Measurements from ENCODE around the gene NDUFA12.

Gene NDUFA12

GRCh38 chr12:94980577-94980976 lies 22.9 kb downstream of the NDUFA12 start:
- DNase-seq, result no peak

DNA sequence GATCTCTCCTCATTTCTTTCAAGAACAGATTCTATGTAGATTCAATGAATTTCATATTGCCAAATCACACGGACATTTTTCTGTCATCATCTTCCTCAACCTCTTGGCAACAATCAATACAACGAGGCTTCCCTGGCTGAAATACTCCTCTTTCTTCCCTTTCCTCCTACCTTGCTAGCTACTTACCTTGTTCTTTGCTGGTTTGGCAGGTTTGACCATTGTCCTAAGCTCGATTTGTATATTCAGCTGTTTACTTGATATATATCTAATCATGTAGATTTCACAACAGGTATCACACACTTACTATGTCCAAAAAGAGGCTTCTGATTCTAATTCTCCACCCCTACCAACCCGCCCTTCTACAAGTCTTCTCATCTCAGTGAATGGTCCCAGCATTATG lies 23.6 kb downstream of the NDUFA12 start:
- no peak for DNase-seq

- DNase-seq, result no peak
These were observed 25.6 kb downstream of the NDUFA12 start for GRCh38 chr12:94977766-94978468.

- DNase-seq, result no peak
These were observed 30.3 kb downstream of the NDUFA12 start for GRCh38 chr12:94973221-94973620.

DNA sequence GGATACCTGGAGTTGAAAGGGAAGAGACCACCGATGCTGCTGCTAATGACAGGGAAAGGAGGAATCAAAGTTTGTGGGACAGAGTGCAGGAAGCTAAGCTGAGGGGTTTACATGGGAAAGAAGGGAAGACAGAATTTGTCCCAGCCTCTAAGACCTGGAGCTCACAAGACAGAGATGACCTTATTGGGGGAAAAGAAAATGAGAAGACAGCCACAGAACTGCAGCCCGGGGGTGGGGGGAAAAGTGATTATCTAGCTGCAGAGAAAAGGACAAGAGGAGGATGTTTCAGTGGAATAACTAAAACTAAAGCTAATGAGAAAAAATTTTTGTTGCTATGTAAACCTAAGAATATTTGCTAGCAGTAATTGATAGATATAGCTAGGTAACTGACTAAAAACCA lies 30.7 kb downstream of the NDUFA12 start:
- DNase-seq, result no peak

- DNase-seq, result no peak
These were observed 31.6 kb downstream of the NDUFA12 start for GRCh38 chr12:94971923-94972322.

- DNase-seq, result no peak
These were observed 32.9 kb downstream of the NDUFA12 start for GRCh38 chr12:94970560-94970959.

GRCh38 chr12:94969424-94969823 lies 34.1 kb downstream of the NDUFA12 start:
- no peak for DNase-seq

GRCh38 chr12:94965982-94966630 lies 37.4 kb downstream of the NDUFA12 start:
- DNase-seq, result no peak

DNA sequence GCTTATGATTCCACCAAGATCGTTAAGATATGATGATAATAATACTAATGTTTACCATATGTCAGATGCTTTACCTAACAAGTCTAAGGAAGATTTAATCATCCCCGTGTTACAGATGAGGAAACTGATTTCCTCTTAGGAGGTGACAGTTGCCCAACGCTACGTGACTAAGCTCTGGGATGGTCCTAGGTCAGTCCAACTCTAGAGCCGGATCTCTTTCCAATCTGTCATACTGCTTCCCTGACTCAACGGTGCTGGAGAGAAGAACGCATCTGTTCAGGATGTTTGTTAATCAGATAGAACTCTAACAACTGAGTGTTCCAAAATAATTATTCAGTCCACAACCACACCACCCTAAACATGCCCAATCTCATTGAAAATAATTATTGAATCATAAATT lies 39.8 kb downstream of the NDUFA12 start:
- DNase-seq, result no peak

- DNase-seq, result no peak
These were observed 40.8 kb downstream of the NDUFA12 start for GRCh38 chr12:94962670-94963069.

- no peak for DNase-seq
These were observed 41.6 kb downstream of the NDUFA12 start for GRCh38 chr12:94961911-94962310.

- no peak for DNase-seq
These were observed 42.2 kb downstream of the NDUFA12 start for GRCh38 chr12:94961256-94961824.

- DNase-seq, result no peak
These were observed 46.5 kb downstream of the NDUFA12 start for GRCh38 chr12:94957006-94957405.

DNA sequence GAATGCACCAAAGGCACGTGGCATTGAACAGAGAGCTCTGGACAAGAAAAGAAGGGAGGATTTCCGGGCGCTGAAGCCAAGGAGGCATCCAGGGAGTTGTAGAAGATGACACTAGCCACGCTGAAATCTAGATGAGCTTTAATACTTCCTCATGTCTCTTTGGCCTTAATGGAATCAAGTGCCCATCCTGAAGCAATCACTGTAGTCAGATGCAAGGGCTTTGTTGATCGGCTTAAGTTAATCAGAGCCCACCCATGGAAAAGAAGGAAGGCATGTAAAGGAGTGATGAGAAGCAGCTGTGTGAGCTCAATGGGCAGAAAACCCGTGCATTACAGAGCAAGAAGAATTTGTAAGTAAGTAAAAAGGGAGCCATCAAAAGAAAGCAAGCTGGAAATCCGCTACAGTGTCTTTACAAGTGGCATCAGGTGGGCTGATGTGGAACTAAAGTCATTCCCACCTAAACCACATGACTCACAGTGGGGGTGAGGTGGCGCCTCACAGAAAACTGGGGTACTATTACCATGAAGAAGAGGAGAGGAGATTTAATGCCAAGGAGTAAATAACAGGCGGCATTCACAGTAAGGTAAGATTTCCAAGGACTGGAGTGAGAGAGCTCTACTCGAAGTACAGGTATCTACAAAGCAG lies 48.4 kb downstream of the NDUFA12 start:
- no peak for DNase-seq

- peak in 1 of 4 experiments; percentile 22 for DNase-seq
These were observed 49.3 kb downstream of the NDUFA12 start for GRCh38 chr12:94954029-94954685.

DNA sequence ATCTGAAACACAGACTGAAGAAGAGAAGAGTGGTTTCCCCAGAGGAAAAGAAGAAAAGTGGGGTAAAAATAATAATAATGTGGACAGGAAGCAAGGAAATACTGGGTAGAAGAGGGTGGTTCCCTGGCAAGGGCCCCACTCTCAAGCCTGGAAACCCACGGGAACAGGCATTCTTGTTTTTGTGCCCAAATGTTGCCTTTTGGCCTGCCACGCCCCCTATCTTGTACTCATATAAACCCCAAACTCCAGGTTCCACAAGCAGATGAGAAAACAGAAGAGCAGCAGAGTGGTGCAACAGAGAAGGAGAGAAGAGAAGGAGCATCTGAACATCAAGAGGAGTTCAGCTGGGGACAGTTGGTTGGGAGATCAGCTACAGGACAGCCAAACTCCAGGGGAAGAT lies 51.2 kb downstream of the NDUFA12 start:
- DNase-seq, result no peak

DNA sequence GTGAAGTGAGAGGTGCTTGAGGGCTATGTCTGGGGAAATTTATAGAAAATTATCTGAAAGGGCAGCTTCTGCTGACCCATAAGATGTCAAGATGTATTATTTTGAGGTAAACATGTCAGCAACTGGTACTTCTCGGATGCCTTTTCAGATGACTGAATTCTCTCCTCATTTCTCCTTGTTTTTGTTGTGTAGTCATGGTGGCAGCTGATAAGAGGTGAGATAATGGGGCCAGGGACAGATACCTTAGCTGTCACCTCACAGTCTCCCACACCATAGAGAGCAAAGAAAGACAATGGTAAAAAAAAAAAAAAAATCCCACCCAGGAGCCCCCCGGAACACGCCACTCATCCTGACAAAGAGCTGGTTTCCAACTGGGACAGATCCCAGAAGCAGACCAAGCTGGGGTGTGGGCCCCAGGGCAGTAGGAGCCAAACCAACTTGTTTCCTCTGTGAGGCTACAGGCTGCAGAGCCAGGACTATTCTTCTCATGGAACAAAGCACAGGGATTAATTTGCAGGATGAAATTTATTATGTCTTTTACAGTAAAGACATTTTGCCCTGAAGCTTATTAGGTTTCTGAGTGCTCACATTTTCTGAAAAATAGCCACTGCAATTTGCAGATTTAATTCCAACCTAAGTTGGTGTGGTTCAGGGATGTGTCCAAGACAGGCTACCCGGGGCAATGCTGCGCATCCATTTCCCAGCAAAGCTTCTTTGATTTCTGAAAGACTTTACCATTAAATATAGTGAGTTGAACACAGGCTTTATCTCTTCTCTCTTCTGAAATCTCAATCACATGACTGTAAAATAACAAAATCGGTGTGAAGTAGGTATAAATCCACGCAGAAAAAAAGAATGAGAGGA lies 52.2 kb downstream of the NDUFA12 start:
- no peak for DNase-seq

DNA sequence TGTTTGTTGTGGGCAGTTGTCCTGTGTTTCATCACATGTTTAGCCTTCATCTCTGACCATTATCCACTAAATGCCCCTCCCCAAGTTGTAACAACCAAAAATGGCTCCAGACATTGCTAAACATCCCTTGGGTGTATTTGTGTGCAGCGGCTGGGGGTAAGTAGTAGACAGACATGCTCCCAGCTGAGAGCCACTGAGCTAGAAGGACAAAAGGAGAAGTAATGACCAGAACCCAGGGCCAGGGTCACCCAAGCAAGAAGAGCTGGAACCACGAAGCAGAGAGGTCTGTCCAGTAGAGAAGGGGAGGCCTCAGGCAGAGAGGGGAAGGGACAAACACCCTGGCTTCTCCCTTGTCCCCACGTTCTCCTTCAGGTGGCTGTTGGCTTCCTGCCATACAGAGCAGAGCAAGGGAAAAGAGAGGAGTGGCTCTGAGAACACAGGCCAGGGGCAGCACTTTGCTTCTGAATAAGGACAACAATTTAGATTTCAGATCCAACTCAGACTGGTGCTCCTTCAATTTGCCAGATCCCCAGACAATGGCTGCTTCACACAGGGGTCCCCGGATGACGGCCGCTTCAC lies 55.2 kb downstream of the NDUFA12 start:
- DNase-seq, result no peak

- no peak for DNase-seq
These were observed 60.8 kb downstream of the NDUFA12 start for GRCh38 chr12:94942663-94943062.

DNA sequence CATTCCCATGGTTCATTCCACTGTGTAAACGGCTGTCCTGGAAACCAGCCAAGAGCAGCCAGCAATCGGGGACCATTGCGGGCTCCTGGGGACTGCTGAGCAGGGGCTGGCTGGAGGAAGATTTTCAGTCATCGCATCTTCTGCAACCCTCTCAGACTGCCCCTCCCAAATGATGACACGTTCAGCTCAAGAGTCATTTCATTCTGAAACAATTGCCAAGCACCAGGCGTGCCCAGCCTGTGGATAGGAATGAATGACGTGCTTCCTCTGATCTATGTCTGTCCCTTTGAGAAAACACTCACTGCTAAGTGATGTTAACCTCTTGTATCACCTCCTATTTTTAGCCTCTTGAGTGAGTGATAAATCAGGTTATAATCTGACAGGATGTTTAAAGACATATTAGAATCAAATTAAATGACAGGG lies 62.0 kb downstream of the NDUFA12 start:
- peak in 3 of 4 experiments; percentile 17 to 53 (median 37) for DNase-seq

DNA sequence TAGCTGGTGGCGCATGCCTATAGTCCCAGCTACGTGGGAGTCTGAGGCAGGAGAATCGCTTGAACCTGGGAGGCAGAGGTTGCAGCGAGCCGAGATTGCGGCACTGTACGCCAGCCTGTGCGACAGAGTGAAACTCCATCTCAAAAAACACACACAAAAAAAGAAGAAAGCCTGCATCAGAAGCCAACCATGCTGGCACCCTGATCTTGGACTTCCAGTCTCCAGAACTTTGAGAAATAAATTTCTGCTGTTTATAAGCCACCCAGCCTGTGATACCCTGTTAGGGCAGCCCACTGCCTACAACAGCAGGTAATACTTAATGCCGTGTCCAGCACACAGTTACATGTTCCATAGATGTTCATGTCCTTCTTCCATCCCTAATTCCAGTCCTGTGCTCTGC lies 62.7 kb downstream of the NDUFA12 start:
- no peak for DNase-seq

Measured in suppressor macrophage (primary cell).